ENCODE results near the gene OPN1SW. TPM values are rescaled to one million over a fixed set of nuclear protein-coding genes. Genes with fewer than 3 reads are reported as not detected.

OPN1SW gene
- total RNA-seq: not detected in 2 replicates

GRCh38 chr7:128775744-128776474, at the start of gene OPN1SW:
TSS of gene OPN1SW (minus strand) at chr7:128775794. CDS start at chr7:128775781, 13 bp downstream.
- Mint-ChIP-seq H3K9me3 (peaks cover 21% of the 10 kb centered on the region), H3K4me1 (ENCODE audit: low read depth) (peaks cover 6% of the 10 kb centered on the region), H3K27ac (no peak within 1 kb of the TSS), H3K36me3 (ENCODE audit: low read depth) (peaks cover 28% of the 10 kb centered on the region), H3K4me3 (no peak within 1 kb of the TSS), H3K27me3 (ENCODE audit: insufficient read depth) (peaks cover 2% of the 10 kb centered on the region)
- intact Hi-C loops (cut with micrococcal nuclease): no loop called here
- no peak for DNase-seq (ENCODE audit: low spot score)

- Mint-ChIP-seq H3K27ac (no peak overlapping the region), H3K27me3 (ENCODE audit: insufficient read depth) (peaks cover 18% of the 10 kb centered on the region), H3K4me1 (ENCODE audit: low read depth) (no peaks in the 10 kb centered on the region), H3K36me3 (ENCODE audit: low read depth) (no peaks in the 10 kb centered on the region), H3K4me3 (no peak overlapping the region), H3K9me3 (no peaks in the 10 kb centered on the region)
- intact Hi-C loops (cut with micrococcal nuclease): no loop called here
- no peak for DNase-seq (ENCODE audit: low spot score)
Measured at GRCh38 chr7:128821724-128822123, 46.1 kb upstream of the OPN1SW start.

DNA sequence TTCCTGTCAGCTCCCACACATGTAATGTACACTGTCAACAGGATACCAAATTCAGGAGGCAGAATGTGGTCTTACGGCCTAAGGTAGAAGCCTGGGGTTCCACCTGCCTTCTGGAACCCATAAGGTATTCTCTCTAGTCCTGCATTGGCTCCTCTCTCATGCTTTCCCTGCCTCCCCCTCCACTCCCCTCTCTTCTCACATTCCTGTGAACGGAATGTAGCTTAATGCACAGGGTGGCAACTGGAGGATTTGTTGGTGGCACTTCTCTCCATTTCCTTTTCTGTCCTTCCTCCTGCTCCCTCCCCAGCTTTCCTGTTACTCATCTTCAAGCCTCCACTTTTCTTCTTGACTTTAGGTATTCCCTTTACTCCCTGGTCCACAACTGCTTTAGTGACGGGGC, 43.1 kb upstream of the OPN1SW start:
- intact Hi-C loops (cut with micrococcal nuclease): no loop called here
- no peak for DNase-seq (ENCODE audit: low spot score)
- Mint-ChIP-seq H3K4me3 (no peak overlapping the region), H3K27me3 (ENCODE audit: insufficient read depth) (peaks cover 14% of the 10 kb centered on the region), H3K9me3 (no peaks in the 10 kb centered on the region), H3K27ac (no peak overlapping the region), H3K4me1 (ENCODE audit: low read depth) (no peaks in the 10 kb centered on the region), H3K36me3 (ENCODE audit: low read depth) (no peaks in the 10 kb centered on the region)

DNA sequence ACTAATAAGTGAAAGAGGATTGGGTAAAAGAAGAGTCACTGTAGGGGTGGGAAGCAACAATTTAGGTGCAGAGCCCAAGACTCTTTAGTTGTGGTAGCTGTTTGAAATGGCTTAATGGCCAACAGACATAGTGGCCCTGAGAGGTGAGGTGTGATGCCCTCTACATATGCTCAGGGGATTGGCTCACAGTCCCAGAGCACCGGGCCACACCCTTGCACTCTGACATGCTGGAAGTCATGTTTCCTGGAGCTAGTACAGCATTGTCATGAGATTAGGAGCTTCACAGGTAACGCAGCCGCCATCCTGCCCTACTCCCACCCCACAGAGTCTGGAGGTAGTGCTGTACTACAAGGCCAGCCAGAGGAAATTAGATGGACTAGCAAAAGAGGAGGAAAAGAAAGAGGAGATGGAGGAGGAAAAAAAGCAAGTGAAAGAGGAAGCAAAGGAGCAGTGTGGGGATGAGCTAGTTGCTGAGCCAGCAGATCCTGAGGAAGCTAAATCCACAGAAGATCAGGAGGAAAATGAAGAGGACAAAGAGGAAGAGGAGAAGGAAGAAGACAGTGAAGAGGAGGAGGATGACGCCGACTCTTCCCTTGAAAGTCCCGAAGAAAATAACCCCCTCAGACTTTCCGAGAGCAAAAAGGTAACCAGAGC, 39.8 kb upstream of the OPN1SW start:
- no peak overlapping the region for H3K27ac Mint-ChIP-seq
- H3K36me3 Mint-ChIP-seq (ENCODE audit: low read depth): no peaks in the 10 kb centered on the region

GRCh38 chr7:128814499-128814898, 38.9 kb upstream of the OPN1SW start:
- Mint-ChIP-seq H3K27me3 (ENCODE audit: insufficient read depth) (peaks cover 12% of the 10 kb centered on the region), H3K4me3 (no peak overlapping the region), H3K36me3 (ENCODE audit: low read depth) (no peaks in the 10 kb centered on the region), H3K9me3 (no peaks in the 10 kb centered on the region), H3K4me1 (ENCODE audit: low read depth) (no peaks in the 10 kb centered on the region), H3K27ac (no peak overlapping the region)
- DNase-seq (ENCODE audit: low spot score): no peak
- intact Hi-C loops (cut with micrococcal nuclease): no loop called here

More for the DNA sequence above, 39.8 kb upstream of the OPN1SW start:
- Mint-ChIP-seq H3K9me3 (no peaks in the 10 kb centered on the region), H3K27me3 (ENCODE audit: insufficient read depth) (peaks cover 12% of the 10 kb centered on the region), H3K4me1 (ENCODE audit: low read depth) (no peaks in the 10 kb centered on the region), H3K4me3 (no peak overlapping the region)
- intact Hi-C loops (cut with micrococcal nuclease): no loop called here
- DNase-seq (ENCODE audit: low spot score): no peak

GRCh38 chr7:128812514-128813168, 37.0 kb upstream of the OPN1SW start:
- Mint-ChIP-seq H3K27me3 (ENCODE audit: insufficient read depth) (peaks cover 4% of the 10 kb centered on the region), H3K36me3 (ENCODE audit: low read depth) (no peaks in the 10 kb centered on the region), H3K27ac (no peak overlapping the region), H3K4me1 (ENCODE audit: low read depth) (no peaks in the 10 kb centered on the region), H3K9me3 (no peaks in the 10 kb centered on the region), H3K4me3 (no peak overlapping the region)
- intact Hi-C loops (cut with micrococcal nuclease): no loop called here
- no peak for DNase-seq (ENCODE audit: low spot score)

DNA sequence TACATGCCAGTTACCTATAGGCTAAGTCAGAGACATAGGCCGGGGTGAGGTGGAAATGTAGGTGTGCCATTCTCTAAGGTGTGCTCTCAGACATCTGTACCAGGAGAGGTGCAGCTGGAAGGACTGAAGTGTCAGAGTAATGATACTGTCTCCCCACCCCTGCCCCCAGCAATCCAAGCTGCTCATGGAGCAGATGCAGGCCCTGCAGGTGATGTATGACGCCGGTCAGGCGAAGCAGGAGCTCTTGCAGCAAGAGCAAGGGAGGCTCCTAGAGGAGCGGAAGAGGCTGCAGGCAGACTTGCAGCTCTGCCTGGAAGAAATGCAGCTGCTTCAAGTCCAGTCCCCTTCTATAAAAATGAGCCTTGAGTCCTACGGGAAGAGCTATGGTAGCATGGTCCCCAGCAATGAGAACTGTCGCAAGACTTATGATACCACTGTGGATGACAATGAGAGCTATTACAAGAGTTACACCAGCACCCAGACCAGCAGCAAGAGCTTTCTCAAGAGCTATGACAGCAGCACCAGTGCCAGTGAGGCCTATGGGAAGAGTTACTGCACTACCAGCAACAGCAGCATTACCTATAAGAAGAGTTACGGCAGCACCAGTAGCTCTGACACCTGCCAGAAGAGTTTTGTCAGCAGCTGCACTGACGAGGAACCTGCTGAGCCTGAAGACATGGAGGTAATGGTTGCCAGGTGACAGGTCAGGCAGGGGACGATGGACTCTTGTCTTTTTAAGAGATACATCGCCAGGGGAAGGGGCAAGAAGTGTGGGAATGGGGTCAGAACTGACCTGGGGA, 36.2 kb upstream of the OPN1SW start:
- Mint-ChIP-seq H3K4me1 (ENCODE audit: low read depth) (no peaks in the 10 kb centered on the region), H3K27ac (no peak overlapping the region), H3K9me3 (no peaks in the 10 kb centered on the region), H3K4me3 (no peak overlapping the region), H3K36me3 (ENCODE audit: low read depth) (no peaks in the 10 kb centered on the region), H3K27me3 (ENCODE audit: insufficient read depth) (peaks cover 2% of the 10 kb centered on the region)
- no peak for DNase-seq (ENCODE audit: low spot score)
- intact Hi-C loops (cut with micrococcal nuclease): no loop called here

DNA sequence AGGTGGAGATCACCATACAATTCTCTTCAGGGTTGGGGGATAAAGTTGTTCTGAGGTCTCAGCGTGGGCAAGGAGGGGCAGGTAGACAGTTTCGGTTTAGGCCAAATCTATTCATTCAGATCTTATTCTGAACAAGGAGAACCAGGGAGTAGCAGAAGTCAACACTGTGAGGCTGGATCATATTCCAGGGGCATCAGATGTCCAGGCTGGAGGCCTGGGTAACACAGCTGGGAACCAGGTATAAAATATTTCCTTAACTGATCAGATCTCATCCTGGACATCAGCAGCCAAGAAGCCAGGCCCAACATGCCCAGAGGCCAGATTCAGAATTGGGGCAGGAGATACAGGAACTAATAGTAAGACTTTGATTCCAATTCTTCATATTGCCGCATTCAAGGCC, 35.4 kb upstream of the OPN1SW start:
- no peak overlapping the region for H3K4me3 Mint-ChIP-seq
- peaks cover 2% of the 10 kb centered on the region for H3K27me3 Mint-ChIP-seq (ENCODE audit: insufficient read depth)
- no peaks in the 10 kb centered on the region for H3K36me3 Mint-ChIP-seq (ENCODE audit: low read depth)
- H3K27ac Mint-ChIP-seq: no peak overlapping the region
- H3K4me1 Mint-ChIP-seq (ENCODE audit: low read depth): no peaks in the 10 kb centered on the region
- H3K9me3 Mint-ChIP-seq: no peaks in the 10 kb centered on the region
- DNase-seq (ENCODE audit: low spot score): no peak
- intact Hi-C loops (cut with micrococcal nuclease): no loop called here

DNA sequence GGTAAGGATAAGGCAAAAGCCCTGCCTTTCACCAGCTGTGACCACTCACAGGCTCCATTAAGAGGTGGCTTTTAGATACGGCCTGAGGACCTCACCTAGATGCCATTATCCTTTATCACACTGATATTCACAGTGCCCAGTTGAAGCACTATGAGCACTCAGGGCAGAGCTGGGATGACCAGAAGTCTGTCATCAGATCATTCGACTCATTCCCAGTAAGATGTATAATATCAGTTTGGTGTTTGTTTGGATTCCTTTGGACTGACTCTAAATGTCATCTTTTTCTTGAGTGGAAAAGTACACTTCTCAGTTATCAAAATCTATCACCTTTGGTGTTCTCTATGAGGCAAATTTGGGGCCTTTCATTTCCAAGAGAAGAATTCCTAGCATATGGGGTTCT, 34.9 kb upstream of the OPN1SW start:
- no peaks in the 10 kb centered on the region for H3K36me3 Mint-ChIP-seq (ENCODE audit: low read depth)
- H3K27ac Mint-ChIP-seq: no peak overlapping the region
- no peak for DNase-seq (ENCODE audit: low spot score)
- no peak overlapping the region for H3K4me3 Mint-ChIP-seq
- intact Hi-C loops (cut with micrococcal nuclease): no loop called here
- no peaks in the 10 kb centered on the region for H3K4me1 Mint-ChIP-seq (ENCODE audit: low read depth)
- H3K27me3 Mint-ChIP-seq (ENCODE audit: insufficient read depth): peaks cover 2% of the 10 kb centered on the region
- no peaks in the 10 kb centered on the region for H3K9me3 Mint-ChIP-seq

DNA sequence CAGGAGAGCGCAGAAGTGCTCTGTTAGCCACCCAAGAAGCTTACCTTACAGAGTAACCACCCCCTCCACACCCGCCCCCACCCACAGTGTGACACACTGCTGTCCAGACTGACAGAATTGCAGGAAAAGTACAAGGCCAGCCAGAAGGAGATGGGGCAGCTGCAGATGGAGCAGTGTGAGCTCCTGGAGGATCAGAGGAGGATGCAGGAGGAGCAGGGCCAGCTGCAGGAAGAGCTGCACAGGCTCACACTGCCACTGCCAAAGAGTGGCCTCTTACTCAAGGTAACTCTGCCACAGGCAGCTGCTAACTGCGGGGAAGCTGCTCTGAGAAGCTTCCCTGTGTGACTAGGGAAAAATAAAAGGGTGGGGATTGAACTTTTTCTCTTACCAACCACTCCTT, 33.8 kb upstream of the OPN1SW start:
- H3K4me1 Mint-ChIP-seq (ENCODE audit: low read depth): no peaks in the 10 kb centered on the region
- H3K27ac Mint-ChIP-seq: no peak overlapping the region
- intact Hi-C loops (cut with micrococcal nuclease): no loop called here
- no peaks in the 10 kb centered on the region for H3K27me3 Mint-ChIP-seq (ENCODE audit: insufficient read depth)
- no peak overlapping the region for H3K4me3 Mint-ChIP-seq
- no peaks in the 10 kb centered on the region for H3K36me3 Mint-ChIP-seq (ENCODE audit: low read depth)
- no peak for DNase-seq (ENCODE audit: low spot score)
- H3K9me3 Mint-ChIP-seq: no peaks in the 10 kb centered on the region

- H3K4me3 Mint-ChIP-seq: no peak overlapping the region
- no peak overlapping the region for H3K27ac Mint-ChIP-seq
- no peaks in the 10 kb centered on the region for H3K4me1 Mint-ChIP-seq (ENCODE audit: low read depth)
- intact Hi-C loops (cut with micrococcal nuclease): no loop called here
- no peaks in the 10 kb centered on the region for H3K36me3 Mint-ChIP-seq (ENCODE audit: low read depth)
- no peak for DNase-seq (ENCODE audit: low spot score)
- H3K27me3 Mint-ChIP-seq (ENCODE audit: insufficient read depth): peaks cover 2% of the 10 kb centered on the region
- no peaks in the 10 kb centered on the region for H3K9me3 Mint-ChIP-seq
Measured at GRCh38 chr7:128807191-128807590, 31.6 kb upstream of the OPN1SW start.

DNA sequence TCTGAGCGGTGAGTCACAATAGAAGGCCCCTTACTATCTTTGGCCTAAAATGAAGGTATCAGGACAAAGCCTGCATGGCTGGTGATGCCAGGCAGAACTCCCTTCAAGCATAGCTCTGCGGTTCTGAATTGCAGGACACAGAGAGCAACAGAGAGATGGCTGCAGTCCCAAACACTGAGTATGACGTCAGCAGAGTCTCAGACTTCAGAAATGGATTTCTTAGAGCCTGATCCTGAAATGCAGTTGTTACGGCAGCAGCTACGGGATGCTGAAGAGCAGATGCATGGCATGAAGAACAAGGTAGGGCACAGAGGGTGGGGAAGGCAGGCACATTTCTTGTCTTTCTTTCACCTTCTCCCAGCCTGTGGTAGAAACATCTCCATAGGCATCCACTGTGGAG, 29.6 kb upstream of the OPN1SW start:
- intact Hi-C loops (cut with micrococcal nuclease): no loop called here
- Mint-ChIP-seq H3K4me1 (ENCODE audit: low read depth) (no peaks in the 10 kb centered on the region), H3K4me3 (no peak overlapping the region)

GRCh38 chr7:128804484-128804883, 28.9 kb upstream of the OPN1SW start:
- no peak for DNase-seq (ENCODE audit: low spot score)
- peaks cover 2% of the 10 kb centered on the region for H3K27me3 Mint-ChIP-seq (ENCODE audit: insufficient read depth)
- H3K27ac Mint-ChIP-seq: no peak overlapping the region
- H3K9me3 Mint-ChIP-seq: no peaks in the 10 kb centered on the region
- intact Hi-C loops (cut with micrococcal nuclease): no loop called here
- H3K36me3 Mint-ChIP-seq (ENCODE audit: low read depth): peaks cover 1% of the 10 kb centered on the region
- no peak overlapping the region for H3K4me3 Mint-ChIP-seq
- H3K4me1 Mint-ChIP-seq (ENCODE audit: low read depth): no peaks in the 10 kb centered on the region

More for the DNA sequence above, 29.6 kb upstream of the OPN1SW start:
- no peaks in the 10 kb centered on the region for H3K9me3 Mint-ChIP-seq
- H3K27me3 Mint-ChIP-seq (ENCODE audit: insufficient read depth): peaks cover 2% of the 10 kb centered on the region
- no peak for DNase-seq (ENCODE audit: low spot score)
- H3K27ac Mint-ChIP-seq: no peak overlapping the region
- H3K36me3 Mint-ChIP-seq (ENCODE audit: low read depth): peaks cover 1% of the 10 kb centered on the region

Data from activated T-helper 1 cell treated with anti-CD3 and anti-CD28 coated beads, Interleukin-12 subunit alpha, Interleukin-12 subunit beta, Interleukin-2, Interleukin-4 antibody, amounts not matched to agents 30 ng/mL and 10 ng/mL and 1 ng/mL, durations not matched to agents 14 hours and 24 hours and 36 hours (primary cell).